Liver (tissue), 3 donors: ENCODE data around the gene LARGE1.

Experiments
- ATF3 ChIP-seq: IDR thresholded peaks from 2 replicates; pipeline ENCODE4 v1.6.1; 2016; ENCODE audit warnings: antibody characterized with exemption
- CTCF ChIP-seq: fragments of 150-350 bp; IDR thresholded peaks from 2 replicates; pipeline ENCODE4 v1.5.1; 2017; ENCODE audit warnings: improper control_type of control experiment, low read depth, low read length; ENCODE audit not compliant: missing input control
- JUND ChIP-seq, 2 donors: IDR thresholded peaks; 2 replicates each; pipeline ENCODE4 v1.6.1; 2016; ENCODE audit warnings: antibody characterized with exemption in 2 of 2
- MAX ChIP-seq: IDR thresholded peaks from 2 replicates; pipeline ENCODE4 v1.6.1; 2016; ENCODE audit warnings: antibody characterized with exemption
- RAD21 ChIP-seq, 2 donors: IDR thresholded peaks; 2 replicates each; pipeline ENCODE4 v1.6.1; 2016; ENCODE audit warnings: antibody characterized with exemption in 2 of 2, mild to moderate bottlenecking in 2 of 2
- REST ChIP-seq: IDR thresholded peaks from 2 replicates; pipeline ENCODE4 v1.6.1; 2016; ENCODE audit warnings: antibody characterized with exemption, mild to moderate bottlenecking
- SP1 ChIP-seq: IDR thresholded peaks from 2 replicates; pipeline ENCODE4 v1.6.1; 2018; ENCODE audit warnings: antibody characterized with exemption, mild to moderate bottlenecking
- TAF1 ChIP-seq: conservative IDR thresholded peaks from 2 replicates; pipeline ENCODE4 v1.6.1; 2016; ENCODE audit warnings: antibody characterized with exemption, mild to moderate bottlenecking
- YY1 ChIP-seq: IDR thresholded peaks from 2 replicates; pipeline ENCODE4 v1.6.1; 2016; ENCODE audit warnings: antibody characterized with exemption, mild to moderate bottlenecking
- ZBTB33 ChIP-seq: IDR thresholded peaks from 2 replicates; pipeline ENCODE4 v1.6.1; 2016; ENCODE audit warnings: antibody characterized with exemption
- donor health status: healthy.
- donor health status: healthy.

GRCh38 chr22:33459137-33459536 is 461.1 kb downstream of the LARGE1 start:
- TF ChIP-seq CTCF (no peak), YY1 (no peak), REST (no peak), TAF1 (no peak), JUND (IDR thresholded peaks at IDR 0.05) (no peak), ZBTB33 (no peak), MAX (no peak), RAD21 (IDR thresholded peaks at IDR 0.05) (no peak), SP1 (no peak), ATF3 (no peak)
